A549 (cell line): ENCODE measurements around the gene SAMD8. TPM values are rescaled to one million over a fixed set of nuclear protein-coding genes. Genes with fewer than 3 reads are reported as not detected.
"Not testable (repeated sequence)": the region's sequence is repeated elsewhere in the genome, so short reads cannot be mapped to it uniquely, and the experiment has no call there.

Source experiments
- ATAC-seq, 2 experiments: fragments of 200-7000 bp in 1 of 2; fragments of >200 bp in 1 of 2; cut with Nextera tagmentation in 1 of 2; cut with Tn5 transposase in 1 of 2; 3 replicates each; pipeline versions ENCODE4 v1.8.0 to v1.9.1; 2018 to 2020; ENCODE audit warnings: mild to moderate bottlenecking in 1 of 2, moderate library complexity in 1 of 2
- CTCF ChIA-PET: fragments of 300-600 bp; sonication (Branson Sonifier 250); formaldehyde crosslinking; extraction: SDS; loops from one replicate; lab custom pipeline; 2021; ENCODE audit warnings: antibody characterized with exemption, inconsistent platforms; lab: Yijun Ruan, JAX
- POLR2A ChIA-PET: fragments of 350-600 bp; formaldehyde crosslinking; extraction: SDS; loops from one replicate; lab custom pipeline; 2021; ENCODE audit warnings: antibody characterized with exemption, inconsistent platforms; lab: Yijun Ruan, JAX
- DNase-seq, 2 experiments: peaks; one replicate each; pipeline versions ENCODE4 v3.0.0 to v3.0.0-alpha.2; 2011 to 2016; ENCODE audit warnings: low read depth in 1 of 2, low spot score in 1 of 2
- FAIRE-seq: peaks from 2 replicates; lab custom pipeline; 2011; peaks lifted over from hg19 to GRCh38; lab: Jason Lieb, UNC
- H3K27ac ChIP-seq, 2 experiments: fragments of >200 bp; sonication (Bioruptor Twin); formaldehyde crosslinking; 3 replicates each; pipeline ENCODE4 v1.5.1; 2016 to 2017
- H3K4me1 ChIP-seq: fragments of >200 bp; sonication (Bioruptor Twin); formaldehyde crosslinking; 3 replicates; pipeline ENCODE4 v1.6.1; 2016
- H3K4me2 ChIP-seq: fragments of >200 bp; sonication (Bioruptor Twin); formaldehyde crosslinking; 3 replicates; pipeline ENCODE4 v1.6.1; 2016
- H3K4me3 ChIP-seq: fragments of >200 bp; sonication (Bioruptor Twin); formaldehyde crosslinking; 3 replicates; pipeline ENCODE4 v1.5.1; 2016
- H3K9me3 ChIP-seq: fragments of >200 bp; sonication (Bioruptor Twin); formaldehyde crosslinking; 3 replicates; pipeline ENCODE4 v1.6.1; 2016
- BCL3 ChIP-seq: fragments of >200 bp; sonication (Bioruptor Twin); formaldehyde crosslinking; IDR thresholded peaks from 3 replicates; pipeline ENCODE4 v1.6.1; 2016
- CHD2 ChIP-seq: fragments of 150-350 bp; IDR thresholded peaks from 2 replicates; pipeline ENCODE4 v1.6.1; 2014; ENCODE audit warnings: low read length; ENCODE audit not compliant: partially characterized antibody
- CHD4 ChIP-seq: fragments of 200-600 bp; sonication (generic); IDR thresholded peaks from 2 replicates; pipeline ENCODE4 v1.6.1; 2016; ENCODE audit warnings: antibody characterized with exemption, mild to moderate bottlenecking, borderline replicate concordance
- EHF ChIP-seq: fragments of 250-450 bp; sonication (Bioruptor Pico); IDR thresholded peaks from 2 replicates; pipeline ENCODE4 v1.5.0; 2020; ENCODE audit warnings: mild to moderate bottlenecking
- FOXS1 ChIP-seq: fragments of 250-450 bp; sonication (Bioruptor Pico); IDR thresholded peaks from 2 replicates; pipeline ENCODE4 v1.5.0; 2020; ENCODE audit warnings: mild to moderate bottlenecking, moderate library complexity
- HOXB13 ChIP-seq: fragments of 250-450 bp; sonication (Bioruptor Pico); IDR thresholded peaks from 2 replicates; pipeline ENCODE4 v1.5.0; 2020; ENCODE audit warnings: low read depth, mild to moderate bottlenecking, moderate library complexity
- HOXB5 ChIP-seq: fragments of 250-450 bp; sonication (Bioruptor Pico); IDR thresholded peaks from 2 replicates; pipeline ENCODE4 v1.5.0; 2020; ENCODE audit warnings: mild to moderate bottlenecking, moderate library complexity
- JUN ChIP-seq, 2 experiments: fragments of >200 bp; sonication (Bioruptor Twin); formaldehyde crosslinking; IDR thresholded peaks; 2 replicates in 1 of 2; 3 replicates in 1 of 2; pipeline ENCODE4 v1.6.1; 2016 to 2017
- JUNB ChIP-seq: fragments of >200 bp; sonication (Bioruptor Twin); formaldehyde crosslinking; IDR thresholded peaks from 2 replicates; pipeline ENCODE4 v1.6.1; 2016
- MAFK ChIP-seq: fragments of 450-650 bp; IDR thresholded peaks from 2 replicates; pipeline ENCODE4 v1.6.1; 2014; ENCODE audit not compliant: partially characterized antibody
- MYC ChIP-seq: IDR thresholded peaks from 2 replicates; pipeline ENCODE4 v1.6.1; 2012; ENCODE audit warnings: mild to moderate bottlenecking, inconsistent platforms, low read length, improper control_type of control experiment, borderline replicate concordance
- NFE2L2 ChIP-seq: fragments of 150-350 bp; conservative IDR thresholded peaks from 2 replicates; pipeline ENCODE4 v1.6.1; 2014; ENCODE audit warnings: low read length
- RARB ChIP-seq: fragments of 250-450 bp; sonication (Bioruptor Pico); IDR thresholded peaks from 2 replicates; pipeline ENCODE4 v1.8.0; 2021; ENCODE audit warnings: mild to moderate bottlenecking, moderate library complexity
- TP53 ChIP-seq: fragments of 250-450 bp; sonication (Bioruptor Pico); IDR thresholded peaks from 2 replicates; pipeline ENCODE4 v1.5.0; 2021; ENCODE audit warnings: mild to moderate bottlenecking, moderate library complexity
- ZFP36 ChIP-seq: fragments of 450-650 bp; IDR thresholded peaks from 2 replicates; pipeline ENCODE4 v1.6.1; 2014; ENCODE audit warnings: borderline replicate concordance; ENCODE audit not compliant: partially characterized antibody
- ZNF302 ChIP-seq: fragments of 250-450 bp; sonication (Bioruptor Pico); IDR thresholded peaks from 2 replicates; pipeline ENCODE4 v1.9.0; 2021; ENCODE audit warnings: inconsistent platforms, mild to moderate bottlenecking, moderate library complexity
- whole genome bisulfite sequencing: methylation state at CpG from one replicate; pipeline ENCODE4 v1.1.6; 2017; ENCODE audit errors: missing lambda C conversion rate; 5-methylcytosine and 5-hydroxymethylcytosine counted together
- polyA plus RNA-seq, 4 experiments: library from polyadenylated mRNA; depleted of rRNA in 3 of 4; stranded (reverse); fragments of >200 nt; fragmentation: RNase III in 1 of 4; extraction: RNeasy Plus Mini Kit Qiagen cat#74134 plus additional on column Dnase treatment in 1 of 4; gene quantifications; 2 replicates in 3 of 4; 3 replicates in 1 of 4; pipeline ENCODE4 v1.2.3, GENCODE V29; 2011 to 2017
- TF ChIP-seq, protein P1 (sequence below): IDR thresholded peaks from 2 replicates; pipeline ENCODE4 v1.6.1; 2012
- TF ChIP-seq, protein P2 (sequence below): IDR thresholded peaks from 2 replicates; pipeline ENCODE4 v1.6.1; 2012

The SAMD8 gene
- polyA plus RNA-seq, 2 of the 4 experiments (the other 2 are of a cell fraction): 10.9 to 27.9 TPM

DNA sequence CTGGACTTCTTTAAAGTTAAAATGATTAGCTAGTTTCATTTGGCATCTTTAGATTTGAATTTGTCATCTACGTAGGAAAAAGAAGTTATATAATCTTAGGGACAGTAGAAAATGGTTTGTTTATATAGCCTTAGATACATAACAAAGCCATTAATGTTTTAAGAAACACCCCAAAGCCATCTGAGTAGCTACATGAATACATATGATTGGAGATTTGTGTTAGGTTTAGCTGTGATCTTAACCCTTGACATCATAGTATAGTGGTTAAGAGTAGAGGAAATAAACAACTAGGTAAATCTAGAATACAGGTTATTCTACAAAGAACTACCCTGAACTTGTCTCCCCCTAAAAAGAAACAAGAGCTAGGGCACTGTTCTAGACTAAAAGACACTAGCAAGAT, 18.1 kb downstream of the SAMD8 start:
- POLR2A ChIA-PET: interaction anchor here (0.5 to 1.2 kb wide), 2 partner anchors 18 to 88 kb away, joined by 4 to 7 read pairs; partner anchors contain the start of gene SAMD8
- FAIRE-seq (no peak), DNase-seq (no peak), ATAC-seq (no peak)
- Histone ChIP-seq H3K27ac (no peak overlapping the region), H3K4me1 (peaks cover 21% of the 10 kb centered on the region), H3K4me3 (no peak overlapping the region), H3K9me3 (no peaks in the 10 kb centered on the region), H3K4me2 (no peak overlapping the region)
- WGBS: 95% methylated on average over 1 of the region's 1 CpG
- TF ChIP-seq BCL3 (no peak), NFE2L2 (no peak), CHD4 (no peak), JUN (IDR thresholded peaks at IDR 0.05) (no peak), MYC (no peak), CHD2 (no peak), EHF (CRISPR knock-in tag) (no peak), HOXB5 (CRISPR knock-in tag) (no peak), RARB (CRISPR knock-in tag) (no peak), ZFP36 (no peak), FOXS1 (CRISPR knock-in tag) (no peak), TP53 (CRISPR knock-in tag) (no peak)
- TF ChIP-seq, protein P1, sequence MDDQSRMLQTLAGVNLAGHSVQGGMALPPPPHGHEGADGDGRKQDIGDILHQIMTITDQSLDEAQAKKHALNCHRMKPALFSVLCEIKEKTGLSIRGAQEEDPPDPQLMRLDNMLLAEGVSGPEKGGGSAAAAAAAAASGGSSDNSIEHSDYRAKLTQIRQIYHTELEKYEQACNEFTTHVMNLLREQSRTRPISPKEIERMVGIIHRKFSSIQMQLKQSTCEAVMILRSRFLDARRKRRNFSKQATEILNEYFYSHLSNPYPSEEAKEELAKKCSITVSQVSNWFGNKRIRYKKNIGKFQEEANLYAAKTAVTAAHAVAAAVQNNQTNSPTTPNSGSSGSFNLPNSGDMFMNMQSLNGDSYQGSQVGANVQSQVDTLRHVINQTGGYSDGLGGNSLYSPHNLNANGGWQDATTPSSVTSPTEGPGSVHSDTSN: no peak
- TF ChIP-seq, protein P2, sequence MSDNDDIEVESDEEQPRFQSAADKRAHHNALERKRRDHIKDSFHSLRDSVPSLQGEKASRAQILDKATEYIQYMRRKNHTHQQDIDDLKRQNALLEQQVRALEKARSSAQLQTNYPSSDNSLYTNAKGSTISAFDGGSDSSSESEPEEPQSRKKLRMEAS: no peak
- CTCF ChIA-PET: interaction anchor here (1.0 kb wide), 1 partner anchor 18 kb away, joined by 3 read pairs; the partner anchor contains the start of gene SAMD8

DNA sequence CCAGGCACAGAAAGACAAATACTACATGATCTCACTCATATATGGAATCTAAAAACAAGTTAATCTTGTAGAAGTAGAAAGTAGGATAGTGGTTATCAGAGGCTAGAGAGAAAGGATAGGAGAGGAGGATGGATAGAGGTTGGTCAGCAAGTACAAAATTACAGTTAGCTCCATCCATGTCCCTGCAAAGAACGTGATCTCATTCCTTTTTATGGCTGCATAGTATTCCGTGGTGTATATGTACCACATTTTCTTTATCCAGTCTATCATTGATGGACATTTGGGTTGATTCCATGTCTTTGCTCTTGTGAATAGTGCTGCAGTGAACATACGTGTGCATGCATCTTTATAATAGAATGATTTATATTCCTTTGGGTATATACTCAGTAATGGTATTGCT, 22.2 kb downstream of the SAMD8 start:
- CTCF ChIA-PET: interaction anchor here (0.6 to 0.9 kb wide), 2 partner anchors 102 to 241 kb away, joined by 3 to 4 read pairs; partner anchors contain the start of gene COMTD1
- 90% methylated on average over 3 of the region's 3 CpGs for WGBS
- DNase-seq, H3K4me3 ChIP-seq, POLR2A ChIA-PET, H3K9me3 ChIP-seq, H3K27ac ChIP-seq, FAIRE-seq, H3K4me2 ChIP-seq, ATAC-seq: not testable (repeated sequence)
- peaks cover 28% of the 10 kb centered on the region for H3K4me1 ChIP-seq

DNA sequence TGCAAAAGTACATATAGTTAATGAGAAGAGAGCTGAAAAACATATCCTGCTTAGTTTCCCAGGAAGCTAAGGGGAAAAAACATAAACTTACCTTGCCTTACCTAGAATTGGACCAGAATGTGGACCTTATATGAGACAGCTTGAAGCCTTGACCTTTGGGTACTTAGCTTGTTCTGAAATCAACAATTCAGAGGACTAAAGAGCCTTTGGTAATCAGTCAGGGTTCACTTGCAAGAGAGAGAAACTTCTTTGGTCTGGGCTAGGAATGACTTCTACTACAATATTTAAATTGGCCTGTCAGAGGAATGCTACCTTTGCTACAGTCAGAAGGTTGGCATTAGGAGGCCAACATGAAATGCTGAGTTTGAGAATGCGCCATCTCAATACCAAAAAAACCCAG, 24.9 kb downstream of the SAMD8 start:
- peaks cover 33% of the 10 kb centered on the region for H3K4me1 ChIP-seq
- H3K9me3 ChIP-seq: no peaks in the 10 kb centered on the region
- H3K4me3 ChIP-seq: no peak overlapping the region
- ATAC-seq (no peak; a peak in 1 of 6 replicates), FAIRE-seq (no peak), DNase-seq (no peak)
- no peak for TF ChIP-seq JUNB
- CTCF ChIA-PET: interaction anchor here (1.3 kb wide), 1 partner anchor 52 kb away, joined by 5 read pairs; no protein-coding TSS in a partner anchor
- 96% methylated on average over 1 of the region's 1 CpG for WGBS
- H3K27ac ChIP-seq: peak overlapping the region in 1 of 2 experiments; percentile 34; a peak in 1 of 6 replicates
- POLR2A ChIA-PET: interaction anchor here (0.8 to 1.3 kb wide), 2 partner anchors 25 to 74 kb away, joined by 3 to 6 read pairs; partner anchors contain the start of genes SAMD8 and VDAC2
- no peak overlapping the region for H3K4me2 ChIP-seq

GRCh38 chr10:75137533-75138438, 26.3 kb downstream of the SAMD8 start:
- H3K4me2 ChIP-seq: peak overlapping the region; percentile 15
- ATAC-seq (peak; percentile 78 to 85; a peak in 5 of 6 replicates), DNase-seq (peak; percentile 16 to 44), FAIRE-seq (peak; percentile 65)
- ChIA-PET POLR2A (no interaction called here), CTCF (no interaction called here)
- no peaks in the 10 kb centered on the region for H3K9me3 ChIP-seq
- no peak overlapping the region for H3K4me3 ChIP-seq
- WGBS: 31% methylated on average over 3 of the region's 3 CpGs
- peak overlapping the region in 1 of 2 experiments; percentile 38; a peak in 3 of 6 replicates for H3K27ac ChIP-seq
- TF ChIP-seq HOXB13 (no peak), MAFK (peak; percentile 42), ZNF302 (no peak)
- TF ChIP-seq, protein P2: no peak
- peaks cover 33% of the 10 kb centered on the region for H3K4me1 ChIP-seq
